Activated CD8-positive, alpha-beta T cell treated with anti-CD3 and anti-CD28 coated beads, Interleukin-2, amount 10 ng/mL, durations not matched to agents 7 days and 5 days (primary cell): ENCODE measurements around the gene TCERG1L. TPM values are rescaled to one million over a fixed set of nuclear protein-coding genes. Genes with fewer than 3 reads are reported as not detected.

ENCODE experiments used
- ATAC-seq: fragments of 150-1000 bp; cut with Tn5 transposase; one replicate; pipeline ENCODE4 v1.10.0; 2021; ENCODE audit warnings: moderate library complexity
- CTCF ChIA-PET: fragments of 350-600 bp; sonication (Branson Sonifier 250); formaldehyde crosslinking; loops from one replicate; lab custom pipeline; 2021; ENCODE audit warnings: antibody characterized with exemption; lab: Charles Lee
- POLR2A ChIA-PET: fragments of 350-600 bp; sonication (Branson Sonifier 250); formaldehyde crosslinking; loops from one replicate; lab custom pipeline; 2021; ENCODE audit warnings: antibody characterized with exemption; lab: Charles Lee
- DNase-seq: peaks from one replicate; pipeline ENCODE4 v3.0.0-alpha.2; 2020
- H3K27ac Mint-ChIP-seq: one replicate; pipeline ENCODE4 v1.8.0; 2021; ENCODE audit warnings: mild to moderate bottlenecking, mixed read lengths
- H3K27me3 Mint-ChIP-seq: one replicate; pipeline ENCODE4 v1.8.0; 2021; ENCODE audit warnings: low read depth, mixed read lengths
- H3K36me3 Mint-ChIP-seq: one replicate; pipeline ENCODE4 v1.8.0; 2021; ENCODE audit warnings: low read depth, mixed read lengths
- H3K4me1 Mint-ChIP-seq: one replicate; pipeline ENCODE4 v1.8.0; 2021; ENCODE audit warnings: low read depth, mixed read lengths
- H3K4me3 Mint-ChIP-seq: one replicate; pipeline ENCODE4 v1.8.0; 2021; ENCODE audit warnings: mild to moderate bottlenecking, mixed read lengths
- H3K9me3 Mint-ChIP-seq: one replicate; pipeline ENCODE4 v1.8.0; 2022; ENCODE audit warnings: mixed read lengths; ENCODE audit not compliant: insufficient read depth
- total RNA-seq, 2 experiments: library from RNA; stranded (reverse); gene quantifications; one replicate each; pipeline ENCODE4 v1.2.3, GENCODE V29; 2021

TCERG1L gene
- total RNA-seq, 2 experiments from 2014 or later: 0.08 TPM; not detected in 1

- Mint-ChIP-seq H3K4me3 (no peak overlapping the region), H3K27me3 (no peaks in the 10 kb centered on the region), H3K4me1 (no peaks in the 10 kb centered on the region), H3K36me3 (no peaks in the 10 kb centered on the region), H3K27ac (no peak overlapping the region), H3K9me3 (no peaks in the 10 kb centered on the region)
- ChIA-PET POLR2A (no interaction called here), CTCF (no interaction called here)
- DNase-seq: no peak
- no peak for ATAC-seq
These were observed 262.5 kb downstream of the TCERG1L start for GRCh38 chr10:131049016-131049415.

GRCh38 chr10:131048606-131049005 is 262.9 kb downstream of the TCERG1L start:
- no peak overlapping the region for H3K4me3 Mint-ChIP-seq
- ChIA-PET POLR2A (no interaction called here), CTCF (no interaction called here)
- H3K9me3 Mint-ChIP-seq: no peaks in the 10 kb centered on the region
- no peak overlapping the region for H3K27ac Mint-ChIP-seq
- no peaks in the 10 kb centered on the region for H3K27me3 Mint-ChIP-seq
- no peaks in the 10 kb centered on the region for H3K4me1 Mint-ChIP-seq
- DNase-seq: no peak
- no peaks in the 10 kb centered on the region for H3K36me3 Mint-ChIP-seq
- no peak for ATAC-seq

- no peak overlapping the region for H3K27ac Mint-ChIP-seq
- H3K4me1 Mint-ChIP-seq: no peaks in the 10 kb centered on the region
- CTCF ChIA-PET: no interaction called here
- no peaks in the 10 kb centered on the region for H3K36me3 Mint-ChIP-seq
- no peaks in the 10 kb centered on the region for H3K9me3 Mint-ChIP-seq
- POLR2A ChIA-PET: no interaction called here
- no peak overlapping the region for H3K4me3 Mint-ChIP-seq
- H3K27me3 Mint-ChIP-seq: no peaks in the 10 kb centered on the region
- DNase-seq (no peak), ATAC-seq (no peak)
These were observed 264.0 kb downstream of the TCERG1L start for GRCh38 chr10:131047501-131047900.

- Mint-ChIP-seq H3K4me3 (no peak overlapping the region), H3K36me3 (no peaks in the 10 kb centered on the region), H3K27ac (no peak overlapping the region), H3K4me1 (no peaks in the 10 kb centered on the region), H3K27me3 (no peaks in the 10 kb centered on the region), H3K9me3 (no peaks in the 10 kb centered on the region)
- DNase-seq (no peak), ATAC-seq (no peak)
- CTCF ChIA-PET: no interaction called here
- POLR2A ChIA-PET: no interaction called here
These were observed 265.3 kb downstream of the TCERG1L start for GRCh38 chr10:131046194-131046593.

- POLR2A ChIA-PET: no interaction called here
- DNase-seq: no peak
- H3K27me3 Mint-ChIP-seq: no peaks in the 10 kb centered on the region
- H3K4me1 Mint-ChIP-seq: no peaks in the 10 kb centered on the region
- no peak overlapping the region for H3K27ac Mint-ChIP-seq
- H3K9me3 Mint-ChIP-seq: no peaks in the 10 kb centered on the region
- ATAC-seq: no peak
- CTCF ChIA-PET: no interaction called here
- H3K4me3 Mint-ChIP-seq: no peak overlapping the region
- H3K36me3 Mint-ChIP-seq: no peaks in the 10 kb centered on the region
These were observed 267.0 kb downstream of the TCERG1L start for GRCh38 chr10:131044379-131045111.

- ChIA-PET POLR2A (no interaction called here), CTCF (no interaction called here)
- no peak for DNase-seq
- H3K27ac Mint-ChIP-seq: no peak overlapping the region
- no peaks in the 10 kb centered on the region for H3K4me1 Mint-ChIP-seq
- H3K4me3 Mint-ChIP-seq: no peak overlapping the region
- H3K27me3 Mint-ChIP-seq: no peaks in the 10 kb centered on the region
- peak; percentile 23 for ATAC-seq
- H3K9me3 Mint-ChIP-seq: no peaks in the 10 kb centered on the region
- no peaks in the 10 kb centered on the region for H3K36me3 Mint-ChIP-seq
These were observed 268.4 kb downstream of the TCERG1L start for GRCh38 chr10:131043039-131043691.
